GM21447 (cell line): ENCODE measurements around the gene ABCG8.
"Not testable (repeated sequence)": the region's sequence is repeated elsewhere in the genome, so short reads cannot be mapped to it uniquely, and the experiment has no call there.

ENCODE experiments used
- ATAC-seq: cut with Tn5 transposase; IDR thresholded peaks from one replicate; pipeline ENCODE4 v1.9.1; 2021; ENCODE audit not compliant: unreplicated experiment

Gene ABCG8

DNA sequence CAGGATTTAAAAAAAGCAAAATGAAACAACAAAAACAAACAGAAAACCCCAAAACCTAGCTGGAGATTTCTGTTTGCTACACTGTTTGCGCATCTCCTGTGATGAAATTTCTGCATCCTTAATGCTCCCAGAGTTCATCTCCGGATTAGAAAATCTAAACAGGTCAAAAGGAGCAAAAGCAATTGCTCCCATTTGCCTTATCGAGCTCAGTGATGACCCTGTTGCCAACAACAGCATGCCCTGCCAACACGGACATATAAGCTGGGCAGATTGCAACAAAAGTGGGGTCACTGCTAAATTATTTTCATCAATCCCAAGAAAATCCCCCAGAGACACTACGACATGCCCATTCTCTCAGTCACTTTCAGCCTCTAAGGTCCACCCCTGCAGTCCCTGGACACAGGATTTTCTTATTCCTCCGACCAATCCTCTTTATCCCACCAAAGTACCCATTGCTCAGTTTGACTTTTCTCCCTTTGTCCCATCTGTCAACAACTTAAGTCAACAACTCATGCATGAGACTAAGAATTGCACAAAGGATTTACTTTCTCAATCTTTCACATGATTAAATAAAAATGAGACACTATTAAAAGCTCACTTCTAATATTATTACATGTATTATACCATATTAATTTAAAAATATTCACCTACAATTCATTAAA is 67.8 kb downstream of the ABCG8 start:
- no peak for ATAC-seq

- ATAC-seq, result not testable (repeated sequence)
Observed at GRCh38 chr2:43911136-43911790, 72.5 kb downstream of the ABCG8 start.

- no peak for ATAC-seq
Observed at GRCh38 chr2:43924463-43924862, 85.7 kb downstream of the ABCG8 start.

- no peak for ATAC-seq
Observed at GRCh38 chr2:43925431-43925830, 86.7 kb downstream of the ABCG8 start.

DNA sequence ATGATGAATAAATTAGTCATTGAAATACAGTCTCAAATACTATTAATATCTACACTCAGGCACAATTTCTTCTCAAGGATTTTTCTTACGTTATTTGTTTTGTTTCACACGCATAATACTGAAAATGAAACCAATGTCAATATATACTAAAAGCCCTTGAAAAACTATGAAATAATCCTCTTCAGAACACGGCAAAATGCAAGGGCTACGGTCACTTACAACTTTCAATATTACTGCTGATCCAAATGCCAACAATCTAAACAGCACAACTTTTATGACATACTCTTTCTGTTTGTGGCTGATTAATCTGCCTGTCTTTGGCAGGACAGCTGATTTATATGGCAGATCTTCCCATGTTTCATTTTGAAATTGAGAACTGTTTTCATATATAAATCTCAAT is 88.7 kb downstream of the ABCG8 start:
- ATAC-seq, result no peak

DNA sequence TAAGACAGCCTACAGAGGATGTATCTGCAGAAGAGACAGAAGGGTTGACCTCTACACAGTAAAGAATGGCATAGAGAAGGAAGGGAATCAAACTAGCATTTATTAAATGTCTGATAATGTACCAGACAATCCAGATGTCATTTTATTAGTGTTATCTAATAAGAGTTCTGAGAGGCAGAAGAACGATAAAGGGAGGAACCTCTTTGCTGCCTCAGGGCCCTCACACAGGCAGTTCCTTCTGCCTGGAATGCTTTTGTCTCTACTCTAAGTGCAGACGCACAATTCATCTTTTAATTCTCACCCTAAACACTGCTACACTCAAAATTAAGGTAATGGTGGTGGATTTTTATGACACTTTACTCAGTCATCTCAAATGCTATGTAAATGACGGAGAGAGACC is 92.5 kb downstream of the ABCG8 start:
- no peak for ATAC-seq
